GM12892 (cell line): ENCODE results near the gene CXCR5.

Source experiments
- DNase-seq: peaks from one replicate; pipeline ENCODE4 v3.0.0; 2011; ENCODE audit not compliant: insufficient read length
- FAIRE-seq: peaks from 2 replicates; lab custom pipeline; 2011; peaks lifted over from hg19 to GRCh38; lab: Jason Lieb, UNC
- POLR2A ChIP-seq: IDR thresholded peaks from 2 replicates; pipeline ENCODE4 v1.6.1; 2011; ENCODE audit warnings: low read depth, low read length, control low read depth
- POLR2AphosphoS5 ChIP-seq: IDR thresholded peaks from 2 replicates; pipeline ENCODE4 v1.6.1; 2011; ENCODE audit warnings: low read depth, low read length, control low read depth
- TAF1 ChIP-seq: IDR thresholded peaks from 2 replicates; pipeline ENCODE4 v1.6.1; 2011; ENCODE audit warnings: low read depth, mild to moderate bottlenecking, control low read depth, low read length, borderline replicate concordance

The CXCR5 gene

GRCh38 chr11:118901494-118902335 lies 18.0 kb downstream of the CXCR5 start:
- FAIRE-seq (no peak), DNase-seq (no peak)
- TF ChIP-seq TAF1 (no peak), POLR2A (no peak), POLR2AphosphoS5 (no peak)

- TF ChIP-seq POLR2AphosphoS5: no peak
- TF ChIP-seq TAF1: no peak
- no peak for TF ChIP-seq POLR2A
- FAIRE-seq: no peak
- no peak for DNase-seq
Observed at GRCh38 chr11:118902336-118903203, 18.9 kb downstream of the CXCR5 start.

GRCh38 chr11:118903204-118904015 lies 19.7 kb downstream of the CXCR5 start:
- FAIRE-seq (no peak), DNase-seq (no peak)
- TF ChIP-seq POLR2AphosphoS5: no peak

GRCh38 chr11:118907051-118908042 lies 23.7 kb downstream of the CXCR5 start:
- DNase-seq: peak; percentile 91
- FAIRE-seq: peak; percentile 99
- no peak for TF ChIP-seq POLR2A
- TF ChIP-seq TAF1: no peak
- TF ChIP-seq POLR2AphosphoS5: no peak

- DNase-seq (no peak), FAIRE-seq (no peak)
- TF ChIP-seq POLR2AphosphoS5 (no peak), TAF1 (no peak), POLR2A (no peak)
Observed at GRCh38 chr11:118908264-118908663, 24.6 kb downstream of the CXCR5 start.

DNA sequence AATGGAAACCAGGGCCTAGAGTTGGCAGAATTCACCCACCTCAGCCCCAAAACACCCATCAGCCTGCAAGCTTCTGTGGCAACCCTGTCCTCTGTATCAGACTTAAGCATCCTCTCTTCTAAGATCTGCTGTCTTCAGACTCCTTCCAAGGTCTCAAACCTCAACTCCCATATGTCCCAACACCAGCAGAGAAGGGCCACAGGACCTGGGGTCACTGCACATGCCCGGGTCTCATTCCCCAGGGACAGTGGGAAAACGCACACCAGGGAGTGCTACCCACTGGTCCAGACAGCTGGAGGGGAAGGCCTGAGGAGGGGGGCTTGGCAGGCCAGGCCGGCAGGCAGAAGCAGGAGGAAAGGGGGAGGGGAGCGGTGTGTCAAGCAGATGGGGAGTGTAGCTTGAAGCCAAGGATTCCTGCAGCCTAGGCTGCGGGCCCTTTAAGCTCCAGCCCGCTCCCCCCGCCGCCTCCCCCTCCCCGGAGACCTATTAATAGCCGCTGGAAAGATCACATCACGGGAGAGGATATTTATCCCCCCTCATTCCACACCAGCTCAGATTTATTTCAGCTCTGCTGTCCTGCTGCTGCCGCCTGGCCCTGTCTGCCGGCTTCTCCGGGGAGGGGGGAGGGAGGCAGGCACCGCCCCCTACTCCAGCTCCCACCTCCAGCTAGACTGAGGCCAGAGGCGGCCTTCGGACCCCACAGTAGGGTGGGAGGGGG lies 25.4 kb downstream of the CXCR5 start:
- no peak for DNase-seq
- FAIRE-seq: no peak
- TF ChIP-seq POLR2AphosphoS5 (no peak), POLR2A (no peak), TAF1 (no peak)

DNA sequence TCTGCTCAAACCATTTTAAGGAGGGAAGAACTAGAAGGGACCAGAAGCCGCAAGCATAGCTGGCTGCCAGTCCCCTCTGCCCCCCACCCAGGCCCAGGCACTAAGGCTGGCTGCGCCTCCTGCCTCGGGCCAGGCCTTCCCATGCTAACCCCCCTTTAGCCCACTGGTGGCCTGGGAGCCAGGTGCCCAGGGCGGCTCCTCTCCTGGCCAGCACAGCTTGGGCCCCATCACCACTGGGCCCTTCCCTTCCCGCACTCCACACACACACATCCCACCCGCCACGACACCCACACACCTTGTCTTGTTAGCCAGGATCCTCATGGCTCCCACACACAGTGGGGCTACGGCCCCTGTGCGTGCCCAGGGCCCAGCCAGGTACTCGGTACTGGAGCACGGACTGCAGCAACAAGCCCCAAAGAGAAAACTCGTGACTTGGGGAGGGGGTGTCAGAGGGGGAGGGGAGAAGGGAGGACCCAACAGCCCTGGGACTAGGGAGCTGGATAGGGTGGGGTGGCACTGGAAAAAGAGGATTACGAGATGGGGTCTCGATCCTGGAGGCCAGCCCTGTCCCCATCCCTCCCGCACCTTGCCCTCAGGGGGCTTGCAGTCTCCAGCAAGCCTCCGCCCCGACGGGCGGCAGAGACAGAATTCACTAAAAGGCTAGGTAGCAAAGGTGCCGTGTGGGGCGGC lies 26.1 kb downstream of the CXCR5 start:
- DNase-seq: no peak
- TF ChIP-seq POLR2AphosphoS5 (no peak), POLR2A (no peak), TAF1 (no peak)
- FAIRE-seq: no peak

DNA sequence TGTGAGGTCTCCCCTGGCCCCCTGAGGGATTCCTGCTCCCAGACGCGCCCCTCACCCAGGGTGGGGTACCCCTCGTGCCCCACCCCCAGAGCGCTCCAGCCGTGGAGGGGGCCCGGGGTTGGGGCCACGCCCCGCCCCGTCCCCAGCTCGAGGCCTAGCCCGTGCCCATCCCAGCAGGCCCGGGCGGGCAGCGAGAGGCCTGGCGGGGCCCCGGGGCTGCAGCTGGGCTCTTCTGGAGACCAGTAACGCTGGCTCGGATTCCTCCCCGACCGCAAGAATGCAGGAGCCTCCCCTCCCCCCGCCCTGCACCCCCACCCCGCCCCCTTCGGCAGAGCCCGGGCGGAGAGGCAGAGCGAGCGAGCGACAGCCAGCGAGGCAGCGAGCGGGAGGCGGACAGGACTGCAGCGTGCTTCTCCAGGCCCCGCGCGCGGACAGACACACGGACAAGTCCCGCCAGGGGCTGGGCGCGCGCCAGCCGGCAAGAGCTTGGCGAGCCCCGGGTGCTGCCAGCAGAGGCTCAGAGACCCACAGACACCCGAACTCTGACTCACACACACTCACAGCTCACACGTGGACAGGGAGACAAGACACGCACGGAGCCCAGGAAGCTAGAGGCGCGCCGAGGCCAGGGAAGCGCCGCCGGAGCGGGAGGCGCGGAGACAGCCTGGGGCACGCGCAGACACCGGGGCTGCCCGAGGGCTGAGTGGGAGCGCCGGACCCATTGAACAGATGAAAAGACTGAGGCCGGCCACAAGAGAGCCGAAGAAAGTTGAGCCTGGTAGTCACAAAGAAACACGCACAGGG lies 26.8 kb downstream of the CXCR5 start:
- no peak for DNase-seq

More for the DNA sequence above, 26.8 kb downstream of the CXCR5 start:
- no peak for FAIRE-seq
- TF ChIP-seq TAF1: no peak
- TF ChIP-seq POLR2AphosphoS5: no peak
- no peak for TF ChIP-seq POLR2A
